ENCODE results near the gene RALB.
"Not testable (repeated sequence)": the region's sequence is repeated elsewhere in the genome, so short reads cannot be mapped to it uniquely, and the experiment has no call there.

Gene RALB

DNA sequence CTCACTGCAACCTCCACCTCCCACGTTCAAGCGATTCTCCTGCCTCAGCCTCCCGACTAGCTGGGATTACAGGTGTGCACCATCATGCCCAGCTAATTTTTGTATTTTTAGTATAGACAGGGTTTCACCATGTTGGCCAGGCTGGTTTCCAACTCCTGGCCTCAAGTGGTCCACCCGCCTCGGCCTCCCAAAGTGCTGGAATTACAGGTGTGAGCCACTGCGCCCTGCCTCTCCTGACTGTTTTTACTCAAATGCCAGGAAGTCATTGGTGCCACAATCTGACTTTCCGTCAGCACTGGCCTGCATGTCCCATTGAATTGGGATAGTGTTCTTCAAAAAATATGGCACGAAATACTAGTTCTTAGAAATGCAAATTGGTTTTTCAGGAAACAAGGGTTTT is 58.2 kb downstream of the RALB start:
- not testable (repeated sequence) for H3K23ac ChIP-seq (ENCODE audit: low read length); H3K4me3 ChIP-seq (ENCODE audit: low read depth, low read length); H2AK5ac ChIP-seq (ENCODE audit: low read length); H3K9me3 ChIP-seq (ENCODE audit: insufficient read depth, low read depth, low read length); H3K14ac ChIP-seq (ENCODE audit: low read length); H2BK5ac ChIP-seq (ENCODE audit: low read depth, low read length, poor library complexity); H2BK120ac ChIP-seq (ENCODE audit: insufficient read depth, low read length, poor library complexity); H3K79me1 ChIP-seq (ENCODE audit: low read length); H2BK12ac ChIP-seq (ENCODE audit: low read length); H4K8ac ChIP-seq (ENCODE audit: low read depth, low read length); H2AFZ ChIP-seq (ENCODE audit: insufficient read depth, low read length, poor library complexity); H3K4me2 ChIP-seq (ENCODE audit: low read length); DNase-seq; H3K36me3 ChIP-seq (ENCODE audit: control insufficient read depth in 1 of 2, insufficient read depth in 2 of 2, low read length in 2 of 2); H3K18ac ChIP-seq (ENCODE audit: low read length); H3K27ac ChIP-seq (ENCODE audit: low read depth, low read length); H3K4ac ChIP-seq (ENCODE audit: low read depth, low read length); H3K9ac ChIP-seq (ENCODE audit: low read length); H4K12ac ChIP-seq (ENCODE audit: low read depth, low read length); H3K27me3 ChIP-seq (ENCODE audit: insufficient read depth, low read length); H4K91ac ChIP-seq (ENCODE audit: low read depth, low read length); H3K79me2 ChIP-seq (ENCODE audit: control insufficient read depth, insufficient read depth, low read length, poor library complexity); H3K4me1 ChIP-seq (ENCODE audit: control insufficient read depth in 1 of 2, insufficient read depth in 2 of 2, low read length in 2 of 2)
- no CpG with 5 or more reads among the region's 8 CpGs for WGBS (ENCODE audit: extremely low coverage, insufficient coverage, insufficient read length)

DNA sequence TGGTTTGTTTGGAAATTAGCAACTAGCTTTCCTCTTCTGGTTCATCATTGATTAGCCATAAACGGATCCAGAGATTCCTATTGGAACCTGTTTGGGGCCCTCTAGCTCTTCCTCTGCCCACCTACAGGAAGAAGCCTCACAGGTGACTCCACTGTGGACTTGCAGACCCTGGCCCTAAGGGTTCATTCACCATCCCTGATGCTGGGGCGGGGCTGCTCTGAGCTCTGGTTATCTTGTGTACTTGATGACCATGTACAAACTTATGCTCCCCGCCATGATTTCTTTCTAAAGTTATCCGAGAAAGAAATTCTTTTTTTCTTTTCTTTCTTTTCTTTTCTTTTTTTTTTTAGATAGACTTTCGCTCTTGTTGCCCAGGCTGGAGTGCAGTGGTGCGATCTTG is 59.4 kb downstream of the RALB start:
- Histone ChIP-seq H3K14ac (ENCODE audit: low read length) (no peak overlapping the region), H3K4me2 (ENCODE audit: low read length) (no peak overlapping the region), H3K18ac (ENCODE audit: low read length) (no peak overlapping the region), H3K4ac (ENCODE audit: low read depth, low read length) (no peak overlapping the region), H2BK12ac (ENCODE audit: low read length) (no peak overlapping the region), H3K4me3 (ENCODE audit: low read depth, low read length) (no peak overlapping the region), H4K12ac (ENCODE audit: low read depth, low read length) (no peak overlapping the region), H3K36me3 (ENCODE audit: control insufficient read depth in 1 of 2, insufficient read depth in 2 of 2, low read length in 2 of 2) (no peaks in the 10 kb centered on the region), H3K4me1 (ENCODE audit: control insufficient read depth in 1 of 2, insufficient read depth in 2 of 2, low read length in 2 of 2) (no peaks in the 10 kb centered on the region), H3K27me3 (ENCODE audit: insufficient read depth, low read length) (no peaks in the 10 kb centered on the region), H2AFZ (ENCODE audit: insufficient read depth, low read length, poor library complexity) (no peak overlapping the region), H3K79me2 (ENCODE audit: control insufficient read depth, insufficient read depth, low read length, poor library complexity) (no peaks in the 10 kb centered on the region), H2BK5ac (ENCODE audit: low read depth, low read length, poor library complexity) (no peak overlapping the region), H4K8ac (ENCODE audit: low read depth, low read length) (no peak overlapping the region), H4K91ac (ENCODE audit: low read depth, low read length) (no peak overlapping the region), H3K27ac (ENCODE audit: low read depth, low read length) (no peak overlapping the region), H2AK5ac (ENCODE audit: low read length) (no peak overlapping the region), H3K79me1 (ENCODE audit: low read length) (no peaks in the 10 kb centered on the region), H3K23ac (ENCODE audit: low read length) (no peak overlapping the region), H3K9me3 (ENCODE audit: insufficient read depth, low read depth, low read length) (no peaks in the 10 kb centered on the region), H2BK120ac (ENCODE audit: insufficient read depth, low read length, poor library complexity) (no peak overlapping the region), H3K9ac (ENCODE audit: low read length) (no peak overlapping the region)
- no CpG with 5 or more reads among the region's 6 CpGs for WGBS (ENCODE audit: extremely low coverage, insufficient coverage, insufficient read length)
- no peak for DNase-seq

DNA sequence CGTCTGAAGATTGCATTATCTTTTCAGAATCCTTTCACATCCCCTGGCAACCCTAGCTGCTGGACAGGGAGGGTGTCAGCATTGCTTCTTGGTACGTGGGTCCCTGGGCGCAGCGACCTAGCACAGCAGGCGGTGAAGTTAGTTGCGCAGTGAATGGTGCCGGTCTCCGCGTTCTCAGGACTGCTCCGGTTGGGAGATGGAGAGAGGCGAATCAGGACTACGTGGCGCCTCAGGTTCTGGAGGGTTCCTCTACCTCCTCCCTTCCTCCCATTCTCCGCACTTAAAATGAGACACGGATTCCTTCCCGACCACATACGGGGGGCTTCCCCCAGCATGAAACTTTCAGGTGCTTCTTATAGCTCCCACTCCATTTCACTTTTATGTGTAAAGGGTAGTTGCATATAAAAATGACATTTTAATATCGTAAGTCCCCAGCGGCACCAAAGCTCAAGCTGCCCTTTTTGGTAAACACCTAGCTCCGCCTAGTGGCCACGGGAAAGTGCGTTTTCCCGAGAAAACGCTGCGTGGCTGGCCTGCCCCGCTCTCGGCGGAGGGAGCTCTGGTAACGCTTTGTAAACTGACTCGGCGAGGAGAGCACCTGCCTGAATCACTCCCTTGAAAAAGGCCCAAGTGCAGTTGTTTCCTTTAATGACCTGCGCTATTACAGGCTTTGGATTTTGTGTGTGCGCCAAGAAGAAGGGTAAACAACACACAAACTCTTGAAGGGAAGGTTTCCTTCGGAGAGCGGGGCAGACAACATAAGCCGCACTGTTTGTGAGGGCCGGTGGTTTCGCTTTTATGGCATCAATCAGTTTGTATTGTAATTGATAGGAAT is 60.4 kb downstream of the RALB start:
- Histone ChIP-seq H4K91ac (ENCODE audit: low read depth, low read length) (no peak overlapping the region), H2AK5ac (ENCODE audit: low read length) (no peak overlapping the region), H3K18ac (ENCODE audit: low read length) (no peak overlapping the region), H3K27ac (ENCODE audit: low read depth, low read length) (no peak overlapping the region), H2AFZ (ENCODE audit: insufficient read depth, low read length, poor library complexity) (peak overlapping the region; percentile 2), H3K23ac (ENCODE audit: low read length) (no peak overlapping the region), H3K4me1 (ENCODE audit: control insufficient read depth in 1 of 2, insufficient read depth in 2 of 2, low read length in 2 of 2) (no peaks in the 10 kb centered on the region), H2BK120ac (ENCODE audit: insufficient read depth, low read length, poor library complexity) (no peak overlapping the region), H3K14ac (ENCODE audit: low read length) (no peak overlapping the region), H4K12ac (ENCODE audit: low read depth, low read length) (no peak overlapping the region), H3K36me3 (ENCODE audit: control insufficient read depth in 1 of 2, insufficient read depth in 2 of 2, low read length in 2 of 2) (no peaks in the 10 kb centered on the region), H2BK5ac (ENCODE audit: low read depth, low read length, poor library complexity) (no peak overlapping the region), H4K8ac (ENCODE audit: low read depth, low read length) (no peak overlapping the region), H3K4me2 (ENCODE audit: low read length) (peak overlapping the region; percentile 66), H3K79me1 (ENCODE audit: low read length) (no peaks in the 10 kb centered on the region), H3K9me3 (ENCODE audit: insufficient read depth, low read depth, low read length) (no peaks in the 10 kb centered on the region), H2BK12ac (ENCODE audit: low read length) (no peak overlapping the region), H3K4ac (ENCODE audit: low read depth, low read length) (no peak overlapping the region), H3K27me3 (ENCODE audit: insufficient read depth, low read length) (no peaks in the 10 kb centered on the region), H3K9ac (ENCODE audit: low read length) (no peak overlapping the region), H3K79me2 (ENCODE audit: control insufficient read depth, insufficient read depth, low read length, poor library complexity) (no peaks in the 10 kb centered on the region), H3K4me3 (ENCODE audit: low read depth, low read length) (no peak overlapping the region)
- DNase-seq = peak; percentile 71 to 94
- no CpG with 5 or more reads among the region's 38 CpGs for WGBS (ENCODE audit: extremely low coverage, insufficient coverage, insufficient read length)

DNA sequence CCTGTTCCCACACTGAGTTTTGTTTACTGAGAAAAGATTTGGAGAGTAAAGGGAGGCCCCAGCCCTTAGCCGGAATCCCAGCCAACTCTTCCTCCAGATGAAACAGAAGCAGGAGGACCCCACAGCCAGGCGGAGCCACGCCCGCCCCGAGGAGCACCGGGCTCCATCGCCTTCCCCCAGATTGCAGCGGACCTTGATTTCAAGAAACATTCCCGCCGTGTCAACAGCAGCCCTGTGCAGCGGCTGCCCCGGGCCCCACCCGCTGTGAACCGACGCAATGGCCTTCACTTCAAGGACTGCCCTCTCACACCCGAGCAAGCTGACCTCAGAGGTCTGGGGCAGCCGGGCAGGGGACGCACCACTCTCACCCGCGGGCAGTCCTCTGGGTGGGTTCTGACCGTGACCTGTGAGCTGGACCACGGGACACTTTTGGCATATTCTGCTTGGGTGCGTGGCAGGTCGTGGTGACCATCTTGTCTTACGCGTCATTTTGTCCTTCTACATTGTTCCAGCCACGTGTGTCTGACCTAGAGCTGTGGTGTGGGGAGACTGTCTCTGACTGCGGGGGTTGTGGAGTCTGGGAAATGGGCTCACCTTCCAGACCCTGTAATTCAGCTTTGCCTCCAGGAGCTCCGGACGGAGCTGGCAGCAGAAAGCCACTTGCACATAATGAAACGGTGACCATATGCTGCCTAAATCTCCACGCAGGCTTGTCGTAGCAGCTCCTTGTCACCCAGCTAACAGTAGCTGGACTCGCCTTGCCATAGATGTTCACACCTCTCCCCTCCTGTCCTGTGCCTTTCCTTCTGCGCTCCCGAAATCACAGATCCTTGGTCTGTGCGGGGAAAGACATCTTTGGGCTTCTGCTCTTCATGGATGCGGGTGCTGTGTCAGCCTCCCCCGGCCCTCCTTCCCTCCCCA is 61.3 kb downstream of the RALB start:
- H4K91ac ChIP-seq (ENCODE audit: low read depth, low read length) = no peak overlapping the region
- no peak overlapping the region for H2BK5ac ChIP-seq (ENCODE audit: low read depth, low read length, poor library complexity)
- no peak overlapping the region for H3K23ac ChIP-seq (ENCODE audit: low read length)
- no peak overlapping the region for H3K27ac ChIP-seq (ENCODE audit: low read depth, low read length)
- no peak overlapping the region for H2BK120ac ChIP-seq (ENCODE audit: insufficient read depth, low read length, poor library complexity)
- no peaks in the 10 kb centered on the region for H3K79me1 ChIP-seq (ENCODE audit: low read length)
- no peaks in the 10 kb centered on the region for H3K79me2 ChIP-seq (ENCODE audit: control insufficient read depth, insufficient read depth, low read length, poor library complexity)
- no peak overlapping the region for H4K12ac ChIP-seq (ENCODE audit: low read depth, low read length)
- H3K4ac ChIP-seq (ENCODE audit: low read depth, low read length) = no peak overlapping the region
- DNase-seq = no peak
- no peak overlapping the region for H3K18ac ChIP-seq (ENCODE audit: low read length)
- H3K9me3 ChIP-seq (ENCODE audit: insufficient read depth, low read depth, low read length) = no peaks in the 10 kb centered on the region
- H3K4me3 ChIP-seq (ENCODE audit: low read depth, low read length) = no peak overlapping the region
- no CpG with 5 or more reads among the region's 39 CpGs for WGBS (ENCODE audit: extremely low coverage, insufficient coverage, insufficient read length)
- H3K9ac ChIP-seq (ENCODE audit: low read length) = no peak overlapping the region
- H2AK5ac ChIP-seq (ENCODE audit: low read length) = no peak overlapping the region
- H4K8ac ChIP-seq (ENCODE audit: low read depth, low read length) = no peak overlapping the region
- H3K36me3 ChIP-seq (ENCODE audit: control insufficient read depth in 1 of 2, insufficient read depth in 2 of 2, low read length in 2 of 2) = no peaks in the 10 kb centered on the region
- no peak overlapping the region for H2AFZ ChIP-seq (ENCODE audit: insufficient read depth, low read length, poor library complexity)
- H3K4me1 ChIP-seq (ENCODE audit: control insufficient read depth in 1 of 2, insufficient read depth in 2 of 2, low read length in 2 of 2) = no peaks in the 10 kb centered on the region
- no peak overlapping the region for H3K14ac ChIP-seq (ENCODE audit: low read length)
- H2BK12ac ChIP-seq (ENCODE audit: low read length) = no peak overlapping the region
- H3K27me3 ChIP-seq (ENCODE audit: insufficient read depth, low read length) = no peaks in the 10 kb centered on the region
- no peak overlapping the region for H3K4me2 ChIP-seq (ENCODE audit: low read length)

Measured in trophoblast cell (in vitro differentiated cells and primary cell).